DND-41 (cell line): ENCODE measurements around the gene PRDM9.

Source experiments
- EZH2 ChIP-seq: IDR thresholded peaks from 3 replicates; pipeline ENCODE4 v1.6.1; 2012; ENCODE audit warnings: borderline replicate concordance, low read depth, mild to moderate bottlenecking, moderate library complexity, low read length, inconsistent platforms; ENCODE audit not compliant: severe bottlenecking
- TF ChIP-seq, protein P1 (sequence below): IDR thresholded peaks from 2 replicates; pipeline ENCODE4 v1.5.1; 2012; ENCODE audit warnings: borderline replicate concordance, low read length, moderate library complexity, mild to moderate bottlenecking; ENCODE audit not compliant: poor library complexity, severe bottlenecking; ENCODE audit errors: extremely low read depth

DNA sequence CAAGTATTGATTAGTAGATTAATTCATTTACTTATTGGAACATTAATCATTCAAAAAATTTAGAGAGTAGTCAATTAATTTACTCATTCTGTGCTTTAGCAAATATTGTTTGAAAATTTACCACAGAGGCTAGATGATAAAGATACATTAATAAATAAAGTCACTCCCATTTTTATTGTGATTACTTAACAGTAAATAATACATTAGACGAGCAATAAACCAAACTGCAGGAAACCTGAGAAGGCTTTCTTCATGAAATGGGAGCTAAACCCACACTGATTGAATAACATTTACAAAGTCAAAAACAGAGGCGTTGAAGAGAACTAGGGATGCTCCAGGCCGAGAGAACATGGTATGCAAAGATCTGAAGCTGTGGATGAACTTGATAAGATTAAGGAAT is 38.8 kb upstream of the PRDM9 start:
- TF ChIP-seq, protein P1, sequence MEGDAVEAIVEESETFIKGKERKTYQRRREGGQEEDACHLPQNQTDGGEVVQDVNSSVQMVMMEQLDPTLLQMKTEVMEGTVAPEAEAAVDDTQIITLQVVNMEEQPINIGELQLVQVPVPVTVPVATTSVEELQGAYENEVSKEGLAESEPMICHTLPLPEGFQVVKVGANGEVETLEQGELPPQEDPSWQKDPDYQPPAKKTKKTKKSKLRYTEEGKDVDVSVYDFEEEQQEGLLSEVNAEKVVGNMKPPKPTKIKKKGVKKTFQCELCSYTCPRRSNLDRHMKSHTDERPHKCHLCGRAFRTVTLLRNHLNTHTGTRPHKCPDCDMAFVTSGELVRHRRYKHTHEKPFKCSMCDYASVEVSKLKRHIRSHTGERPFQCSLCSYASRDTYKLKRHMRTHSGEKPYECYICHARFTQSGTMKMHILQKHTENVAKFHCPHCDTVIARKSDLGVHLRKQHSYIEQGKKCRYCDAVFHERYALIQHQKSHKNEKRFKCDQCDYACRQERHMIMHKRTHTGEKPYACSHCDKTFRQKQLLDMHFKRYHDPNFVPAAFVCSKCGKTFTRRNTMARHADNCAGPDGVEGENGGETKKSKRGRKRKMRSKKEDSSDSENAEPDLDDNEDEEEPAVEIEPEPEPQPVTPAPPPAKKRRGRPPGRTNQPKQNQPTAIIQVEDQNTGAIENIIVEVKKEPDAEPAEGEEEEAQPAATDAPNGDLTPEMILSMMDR: no peak
- no peak for TF ChIP-seq EZH2
